DMS153 (cell line): ENCODE data around the gene AIF1L.

ENCODE experiments used
- DNase-seq: peaks from one replicate; lab custom pipeline; 2025; lab: John Stamatoyannopoulos, UW

Gene AIF1L

GRCh38 chr9:131167936-131168335 lies 71.6 kb downstream of the AIF1L start:
- no peak for DNase-seq

- no peak for DNase-seq
Observed at GRCh38 chr9:131169563-131170240, 73.4 kb downstream of the AIF1L start.
